Stimulated activated CD4-positive, alpha-beta T cell treated with anti-CD3 and anti-CD28 coated beads, Interleukin-1b, Interleukin-23, amount 100 ng/mL, for 24 hours (primary cell): ENCODE results near the gene ZIC2.

Experiments used
- DNase-seq, 4 experiments: peaks; one replicate each; pipeline ENCODE4 v3.0.0-alpha.2; 2020; ENCODE audit warnings: low read depth in 4 of 4, low spot score in 1 of 4

ZIC2 gene

GRCh38 chr13:99985886-99986527 lies 4.4 kb downstream of the ZIC2 start:
- DNase-seq: no peak

GRCh38 chr13:99986741-99987140 lies 5.2 kb downstream of the ZIC2 start:
- no peak for DNase-seq

GRCh38 chr13:99987154-99988019 lies 5.8 kb downstream of the ZIC2 start:
- no peak for DNase-seq

- DNase-seq: no peak
Observed at GRCh38 chr13:99988529-99989275, 7.1 kb downstream of the ZIC2 start.

- DNase-seq: no peak
Observed at GRCh38 chr13:99989276-99990125, 7.9 kb downstream of the ZIC2 start.

- no peak for DNase-seq
Observed at GRCh38 chr13:99990126-99990977, 8.8 kb downstream of the ZIC2 start.

DNA sequence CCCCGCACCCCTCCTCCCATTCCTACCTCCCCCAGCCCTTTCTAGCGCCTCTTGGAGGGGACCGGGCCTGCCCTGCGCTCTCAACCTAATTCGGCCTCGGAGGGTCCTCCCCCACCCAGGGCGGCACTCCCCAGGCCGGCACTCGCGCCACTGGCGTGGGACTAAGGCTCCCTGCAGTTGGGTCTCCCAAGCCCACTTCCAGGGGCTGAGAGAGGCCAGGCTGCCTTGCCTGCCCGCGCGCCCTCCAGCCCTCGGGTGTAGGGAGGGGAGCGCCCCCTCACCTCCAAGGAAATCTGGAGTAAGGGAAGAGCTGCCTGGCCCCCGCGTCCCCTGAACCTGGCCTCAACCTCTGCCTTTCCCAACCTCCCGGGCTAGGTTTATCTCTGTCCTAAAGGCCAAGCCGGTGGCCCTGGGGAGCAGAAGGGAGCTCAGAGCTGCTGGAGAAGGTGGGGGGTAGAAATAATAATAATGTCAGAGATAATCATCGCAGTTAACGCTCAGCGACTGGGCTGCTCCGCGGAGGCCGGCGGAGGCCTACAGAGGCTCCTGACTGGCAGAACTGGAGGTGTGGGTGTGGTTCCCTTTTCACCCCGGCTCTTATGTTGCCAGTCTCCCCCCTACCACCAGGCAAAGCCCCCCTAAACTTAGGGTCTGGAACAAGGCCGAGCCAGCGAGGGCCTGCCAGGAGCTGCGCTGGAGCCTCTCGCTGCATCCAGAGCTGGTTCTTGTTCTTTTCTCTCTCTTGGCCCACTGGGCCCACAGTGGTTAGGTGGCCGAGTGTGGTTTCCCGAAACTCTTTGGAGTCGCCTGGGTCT lies 9.6 kb downstream of the ZIC2 start:
- DNase-seq: no peak

DNA sequence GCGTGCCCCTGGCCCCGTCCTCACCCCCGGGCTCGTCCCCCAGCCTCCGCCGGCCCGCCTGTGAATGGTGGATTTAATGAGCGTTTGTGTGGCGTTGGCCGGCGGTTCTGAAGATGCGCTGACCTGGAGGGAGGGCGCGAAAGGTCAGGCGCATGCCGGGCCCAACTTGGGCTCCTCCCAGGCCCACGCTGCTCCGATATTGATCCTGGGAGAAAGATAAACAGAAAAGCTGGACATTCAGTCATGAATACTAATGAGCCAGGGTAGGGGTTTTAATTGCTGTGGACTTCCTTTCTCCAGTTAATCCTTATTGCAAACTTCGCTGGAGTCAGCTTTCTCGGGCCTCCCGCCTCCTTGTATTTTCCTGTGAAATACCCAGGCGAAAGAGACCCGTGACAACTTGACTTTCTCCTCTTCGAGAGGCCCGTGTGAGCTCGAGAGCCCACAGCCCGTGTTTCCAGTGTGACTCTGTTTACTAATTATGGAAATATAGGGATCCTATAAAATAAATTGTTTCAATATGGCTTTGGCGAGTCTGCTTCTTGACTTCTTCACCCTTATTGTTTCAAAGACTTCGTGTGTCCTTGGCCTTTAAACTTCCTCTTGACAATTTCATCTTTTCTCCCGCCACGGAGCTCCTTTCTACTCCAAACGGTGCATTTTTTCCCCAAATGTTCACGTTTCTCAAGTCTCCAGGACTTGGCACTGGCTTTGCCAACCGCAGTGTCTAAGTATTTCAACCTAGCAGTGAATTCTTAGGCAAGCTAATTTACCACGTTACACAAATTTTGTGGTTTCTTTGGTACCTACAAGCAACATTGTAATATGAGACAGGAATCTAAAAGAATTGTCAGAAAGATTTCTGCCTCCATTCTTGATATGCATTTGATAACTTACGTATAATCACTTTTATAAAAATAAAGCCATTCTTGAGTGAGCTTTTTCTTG lies 10.5 kb downstream of the ZIC2 start:
- DNase-seq: no peak

DNA sequence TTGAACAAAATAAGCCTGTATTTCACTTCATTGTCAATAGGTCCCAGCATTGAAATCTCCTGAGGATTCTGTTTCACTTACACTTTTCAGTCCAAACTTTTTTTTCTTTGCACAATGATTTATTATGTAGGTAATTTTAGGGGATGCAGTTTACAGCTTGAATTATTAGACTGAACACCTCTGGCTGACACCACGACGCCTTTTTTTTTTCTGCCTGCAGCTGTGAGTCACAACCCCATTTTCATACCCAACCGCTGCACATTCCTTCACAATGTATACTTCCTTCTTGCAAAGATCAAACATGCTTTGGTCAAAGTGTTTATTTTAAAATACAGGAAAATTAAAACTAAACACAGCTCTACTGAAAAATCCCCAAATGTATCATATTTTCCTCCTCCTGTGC lies 11.4 kb downstream of the ZIC2 start:
- no peak for DNase-seq

DNA sequence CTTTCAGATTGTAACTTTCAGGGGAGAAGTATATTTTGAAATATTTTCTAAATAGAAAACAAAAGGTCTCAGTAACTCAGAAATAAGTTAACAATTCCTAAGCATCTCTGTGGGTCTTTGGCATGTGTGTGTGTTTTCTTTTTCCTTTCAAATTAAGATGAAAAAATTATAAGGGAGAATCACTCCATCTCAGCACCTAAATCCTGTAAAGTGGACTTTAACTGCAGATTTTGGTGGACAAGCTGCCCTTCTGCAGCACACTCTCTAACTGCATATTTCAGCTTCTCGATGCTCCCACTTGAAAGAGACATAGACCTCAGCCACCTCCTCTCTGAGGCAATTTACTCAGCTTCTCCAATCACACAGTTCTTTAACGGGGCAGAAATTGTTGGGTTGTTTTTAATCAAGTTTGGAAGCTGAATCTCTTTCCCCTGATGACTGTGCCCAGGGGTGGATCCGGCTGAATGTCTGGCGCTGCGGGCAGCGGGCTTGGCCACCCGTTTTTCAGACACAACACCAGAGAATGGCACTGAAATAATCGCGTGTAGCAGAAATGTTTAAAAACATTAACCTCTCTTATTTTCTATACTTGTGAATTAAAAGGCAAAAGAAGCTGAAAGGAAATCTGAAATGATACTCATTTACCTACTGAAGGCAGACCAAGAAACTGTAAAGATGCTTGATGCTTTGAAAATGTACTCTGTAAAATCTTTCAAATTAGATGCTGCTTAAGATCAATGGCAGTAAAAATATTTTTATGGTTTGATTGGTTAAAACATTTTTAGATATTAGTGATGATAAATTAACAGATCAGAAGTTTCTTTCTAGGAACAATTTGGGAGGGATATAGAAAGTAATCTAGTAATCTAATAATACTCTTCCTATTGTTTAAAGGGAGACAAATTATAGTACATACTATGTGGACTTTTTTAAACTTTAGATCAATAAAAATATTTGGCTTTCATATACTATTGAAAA lies 12.4 kb downstream of the ZIC2 start:
- DNase-seq: no peak

- no peak for DNase-seq
Observed at GRCh38 chr13:99994638-99995020, 13.0 kb downstream of the ZIC2 start.

DNA sequence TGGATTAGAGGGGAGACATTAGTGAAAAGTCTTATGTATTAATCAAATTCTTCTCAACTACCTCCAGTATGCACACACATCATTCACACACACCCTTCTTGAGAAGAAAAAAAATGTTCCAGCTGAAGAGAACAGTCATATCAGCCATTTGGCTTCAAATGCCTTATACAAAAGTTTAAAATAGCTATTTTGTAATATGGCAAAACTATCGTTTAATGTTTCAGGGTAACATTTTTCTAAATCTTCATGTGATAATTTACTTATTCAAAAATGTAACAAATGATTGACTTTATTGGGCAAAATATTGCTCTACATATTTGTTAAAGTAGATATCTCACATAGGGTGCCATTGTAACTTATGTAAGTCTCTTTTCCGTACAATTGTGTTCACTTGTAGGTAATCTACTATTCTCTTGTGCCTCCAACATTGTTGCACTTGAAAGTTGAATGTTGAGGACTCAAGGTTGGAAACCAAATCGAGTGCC lies 13.6 kb downstream of the ZIC2 start:
- no peak for DNase-seq

GRCh38 chr13:99995589-99996380 lies 14.2 kb downstream of the ZIC2 start:
- DNase-seq: no peak

DNA sequence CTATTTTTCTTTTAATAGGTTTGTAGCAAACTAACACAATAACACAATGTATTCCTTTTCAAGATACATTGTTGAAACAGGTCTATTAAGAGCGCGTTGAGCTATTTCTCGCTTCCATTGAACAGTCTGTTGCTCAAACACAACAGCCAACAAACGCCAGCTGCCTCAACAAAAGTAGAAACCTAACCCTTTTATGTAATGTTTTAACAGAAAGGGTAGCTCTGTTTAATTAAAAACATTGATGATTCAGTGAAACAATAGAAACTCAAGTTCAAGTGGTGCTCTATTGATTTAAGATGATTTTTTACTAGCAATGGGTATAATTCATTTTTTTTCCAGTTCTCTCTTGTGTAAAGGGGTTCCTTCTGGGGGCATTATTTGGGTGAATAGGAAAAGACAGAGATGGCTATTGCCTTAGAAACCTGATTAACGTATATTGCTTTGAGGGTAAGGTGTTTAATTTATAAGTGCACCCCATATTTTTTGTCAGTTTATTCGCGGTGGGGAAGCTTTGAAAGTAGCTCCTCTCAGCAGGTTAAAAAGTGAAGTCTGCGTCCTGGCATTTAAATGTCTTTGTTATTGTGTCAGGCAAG lies 14.9 kb downstream of the ZIC2 start:
- no peak for DNase-seq

- DNase-seq: no peak
Observed at GRCh38 chr13:99997702-99998214, 16.2 kb downstream of the ZIC2 start.
